Activated gamma-delta T cell (primary cell): ENCODE measurements around the gene SLAMF9.

Source experiments
- DNase-seq: peaks from one replicate; lab custom pipeline; 2025; lab: John Stamatoyannopoulos, UW

The SLAMF9 gene

GRCh38 chr1:159934136-159935039 is 19.6 kb downstream of the SLAMF9 start:
- DNase-seq = no peak

- no peak for DNase-seq
Measured at GRCh38 chr1:159933347-159933746, 20.7 kb downstream of the SLAMF9 start.

- DNase-seq = no peak
Measured at GRCh38 chr1:159932296-159933285, 21.4 kb downstream of the SLAMF9 start.

- no peak for DNase-seq
Measured at GRCh38 chr1:159931795-159932173, 22.3 kb downstream of the SLAMF9 start.

GRCh38 chr1:159931101-159931794 is 22.8 kb downstream of the SLAMF9 start:
- no peak for DNase-seq

- no peak for DNase-seq
Measured at GRCh38 chr1:159930634-159931033, 23.4 kb downstream of the SLAMF9 start.

- DNase-seq = no peak
Measured at GRCh38 chr1:159930216-159930615, 23.8 kb downstream of the SLAMF9 start.

GRCh38 chr1:159929155-159930051 is 24.6 kb downstream of the SLAMF9 start:
- no peak for DNase-seq

- DNase-seq = no peak
Measured at GRCh38 chr1:159928491-159929050, 25.5 kb downstream of the SLAMF9 start.

- DNase-seq = no peak
Measured at GRCh38 chr1:159927849-159928431, 26.1 kb downstream of the SLAMF9 start.

- DNase-seq = no peak
Measured at GRCh38 chr1:159927211-159927848, 26.7 kb downstream of the SLAMF9 start.

- DNase-seq = no peak
Measured at GRCh38 chr1:159925719-159926078, 28.3 kb downstream of the SLAMF9 start.

- DNase-seq = peak; percentile 77
Measured at GRCh38 chr1:159924791-159925718, 29.0 kb downstream of the SLAMF9 start, which contains the start of gene TAGLN2. Gene TAGLN2, minus strand, starts transcription at chr1:159925507. Its CDS starts 4,998 bp downstream, at chr1:159920509.

- DNase-seq = peak; percentile 70
Measured at GRCh38 chr1:159924025-159924790, 29.8 kb downstream of the SLAMF9 start.

GRCh38 chr1:159923203-159924024 is 30.6 kb downstream of the SLAMF9 start:
- DNase-seq = peak; percentile 52

- DNase-seq = no peak
Measured at GRCh38 chr1:159922511-159923202, 31.4 kb downstream of the SLAMF9 start.
